HepG2 (cell line): ENCODE measurements around the gene IL5RA. TPM values are rescaled to one million over a fixed set of nuclear protein-coding genes. Genes with fewer than 3 reads are reported as not detected.
A peak's percentile ranks its signal among the peaks of the same experiment; 100 is the strongest.

Source experiments
- ATAC-seq: fragments of 200-7000 bp; cut with Tn5 transposase; 3 replicates; pipeline ENCODE4 v1.9.1; 2020; ENCODE audit warnings: mild to moderate bottlenecking, moderate library complexity
- BruUV-seq: library from RNA; stranded (reverse); fragments of 400-500 nt; replicated peaks from 2 replicates; lab custom pipeline; 2021; lab: Mats Ljungman, UMichigan
- CTCF ChIA-PET: fragments of 300-600 bp; formaldehyde crosslinking; extraction: SDS; loops from one replicate; lab custom pipeline; 2021; ENCODE audit warnings: low total read pairs, inconsistent platforms, low intra/inter-chr PET ratio; lab: Yijun Ruan, JAX
- POLR2A ChIA-PET: fragments of 350-600 bp; sonication (Branson Sonifier 250); formaldehyde crosslinking; loops from one replicate; lab custom pipeline; 2020; ENCODE audit warnings: antibody characterized with exemption, inconsistent platforms; lab: Yijun Ruan, JAX
- DNase-seq: peaks from one replicate; pipeline ENCODE4 v3.0.0-alpha.2; 2015; ENCODE audit warnings: low spot score
- FAIRE-seq: peaks from 3 replicates; lab custom pipeline; 2011; peaks lifted over from hg19 to GRCh38; lab: Jason Lieb, UNC
- H2AFZ ChIP-seq: one replicate; pipeline ENCODE4 v1.6.1; 2011; ENCODE audit warnings: low read length, inconsistent platforms
- H3K27ac ChIP-seq: fragments of 300-600 bp; 3 replicates; pipeline ENCODE4 v1.8.0; 2011; ENCODE audit warnings: mixed run types, mild to moderate bottlenecking, mixed read lengths, low read length, inconsistent platforms; ENCODE audit not compliant: insufficient read depth; ENCODE audit errors: extremely low read length
- H3K27me3 ChIP-seq, 2 experiments: fragments of 200-600 bp in 1 of 2; 2 replicates in 1 of 2; 3 replicates in 1 of 2; pipeline versions ENCODE4 v1.6.0 to v1.8.0; 2011; ENCODE audit warnings: low read length in 2 of 2, mild to moderate bottlenecking in 2 of 2, moderate library complexity in 2 of 2, inconsistent platforms in 1 of 2; ENCODE audit not compliant: insufficient read depth in 2 of 2, control insufficient read depth in 1 of 2
- H3K36me3 ChIP-seq, 2 experiments: fragments of 200-600 bp in 1 of 2; replicated peaks in 1 of 2; 2 replicates in 1 of 2; 3 replicates in 1 of 2; pipeline versions ENCODE4 v1.5.1 to v1.8.0; 2011; ENCODE audit warnings: low read length in 2 of 2, inconsistent platforms in 1 of 2; ENCODE audit not compliant: insufficient read depth in 2 of 2, control insufficient read depth in 1 of 2
- H3K4me1 ChIP-seq: 2 replicates; pipeline ENCODE4 v1.5.1; 2012; ENCODE audit warnings: low read length, inconsistent platforms; ENCODE audit not compliant: insufficient read depth
- H3K4me2 ChIP-seq: 2 replicates; pipeline ENCODE4 v1.6.0; 2011; ENCODE audit warnings: low read depth, low read length, inconsistent platforms
- H3K4me3 ChIP-seq, 3 experiments: fragments of 200-600 bp in 1 of 3; sonication (generic), shearing (Covaris generic) in 1 of 3; replicated peaks in 1 of 3; 2 replicates each; pipeline ENCODE4 v1.5.1; 2011 to 2016; ENCODE audit warnings: low read length in 3 of 3, inconsistent platforms in 2 of 3, low read depth in 2 of 3, mild to moderate bottlenecking in 2 of 3, control low read depth in 1 of 3, mixed read lengths in 1 of 3; ENCODE audit not compliant: insufficient read depth in 1 of 3
- H3K79me2 ChIP-seq: one replicate; pipeline ENCODE4 v1.6.1; 2011; ENCODE audit warnings: low read length, inconsistent platforms; ENCODE audit not compliant: insufficient read depth
- H3K9ac ChIP-seq: 2 replicates; pipeline ENCODE4 v1.6.0; 2011; ENCODE audit warnings: mild to moderate bottlenecking, low read depth, low read length, inconsistent platforms; ENCODE audit not compliant: insufficient read depth
- H3K9me3 ChIP-seq: 2 replicates; pipeline ENCODE4 v1.5.1; 2012; ENCODE audit warnings: mild to moderate bottlenecking, low read length
- H4K20me1 ChIP-seq: 2 replicates; pipeline ENCODE4 v1.6.0; 2011; ENCODE audit warnings: inconsistent platforms, mild to moderate bottlenecking, low read length, moderate library complexity; ENCODE audit not compliant: insufficient read depth
- BRCA1 ChIP-seq: sonication (generic); formaldehyde crosslinking; IDR thresholded peaks from 2 replicates; pipeline ENCODE4 v1.4.0; 2020; ENCODE audit warnings: missing genetic modification reagents
- KDM2A ChIP-seq: sonication (generic); formaldehyde crosslinking; IDR thresholded peaks from 2 replicates; pipeline ENCODE4 v1.4.0; 2020; ENCODE audit warnings: low read depth, missing genetic modification reagents, borderline replicate concordance
- NR2C2 ChIP-seq: sonication (generic); formaldehyde crosslinking; IDR thresholded peaks from 2 replicates; pipeline ENCODE4 v1.4.0; 2020; ENCODE audit warnings: missing genetic modification reagents, mild to moderate bottlenecking, moderate library complexity, borderline replicate concordance
- NR2F1 ChIP-seq, 2 experiments: fragments of 450-650 bp in 1 of 2; formaldehyde crosslinking in 1 of 2; IDR thresholded peaks; 2 replicates each; pipeline versions ENCODE4 v1.5.0 to v1.6.1; 2016 to 2020; ENCODE audit warnings: mild to moderate bottlenecking in 1 of 2, missing compliant biosample characterization in 1 of 2, missing genetic modification reagents in 1 of 2, moderate library complexity in 1 of 2
- NR2F6 ChIP-seq, 2 experiments: IDR thresholded peaks; 2 replicates each; pipeline ENCODE4 v1.6.1; 2016; ENCODE audit warnings: antibody characterized with exemption in 1 of 2, mild to moderate bottlenecking in 1 of 2
- PLRG1 ChIP-seq: fragments of 450-650 bp; conservative IDR thresholded peaks from 2 replicates; pipeline ENCODE4 v1.6.1; 2016
- RBAK ChIP-seq: sonication (generic); formaldehyde crosslinking; IDR thresholded peaks from 2 replicates; pipeline ENCODE4 v1.5.1; 2020; ENCODE audit warnings: mild to moderate bottlenecking, missing genetic modification reagents
- ZNF296 ChIP-seq: sonication (generic); formaldehyde crosslinking; conservative IDR thresholded peaks from 2 replicates; pipeline ENCODE4 v1.5.0; 2020; ENCODE audit warnings: mild to moderate bottlenecking, missing genetic modification reagents
- ZNF317 ChIP-seq: sonication (generic); formaldehyde crosslinking; IDR thresholded peaks from 2 replicates; pipeline ENCODE4 v1.5.0; 2020; ENCODE audit warnings: mild to moderate bottlenecking, missing genetic modification reagents
- ZNF34 ChIP-seq: sonication (generic); formaldehyde crosslinking; IDR thresholded peaks from 2 replicates; pipeline ENCODE4 v1.4.0; 2020; ENCODE audit warnings: mild to moderate bottlenecking, missing genetic modification reagents, borderline replicate concordance
- ZNF784 ChIP-seq: sonication (generic); formaldehyde crosslinking; IDR thresholded peaks from 2 replicates; pipeline ENCODE4 v1.5.1; 2020; ENCODE audit warnings: missing genetic modification reagents, mild to moderate bottlenecking, borderline replicate concordance
- WGBS: methylation state at CpG from one replicate; pipeline ENCODE4 v1.1.6; 2017; ENCODE audit warnings: low lambda C conversion rate; 5-methylcytosine and 5-hydroxymethylcytosine counted together
- in situ Hi-C: cut with HindIII; loops from 2 replicates; pipeline ENCODE4 v1.10.0; 2017; ENCODE audit warnings: low pct_unique_long_range_greater_than_20kb; ENCODE audit not compliant: extremely low pct_ligation_motif_present
- intact Hi-C: fragments of 100-400 bp; cut with micrococcal nuclease; formaldehyde crosslinking; loops from one replicate; pipeline ENCODE4 v1.10.0; 2022; ENCODE audit not compliant: unreplicated experiment
- polyA plus RNA-seq, 8 experiments: library from polyadenylated mRNA; depleted of rRNA in 3 of 8; stranded (reverse) in 7 of 8; unstranded in 1 of 8; fragments of >200 nt; fragmentation: Illumina TruSeq in 4 of 8; extraction: Trizol in 4 of 8; gene quantifications; 2 replicates each; pipeline versions ENCODE4 v1.2.1 to v1.2.3, GENCODE V29; 2011 to 2016; ENCODE audit warnings: low read depth in 4 of 8, missing spikeins in 1 of 8, mixed read lengths in 1 of 8; ENCODE audit not compliant: insufficient read depth in 1 of 8
- total RNA-seq, 5 experiments: library from RNA; depleted of rRNA; stranded (reverse); fragments of >200 nt; fragmentation: Illumina TruSeq; extraction: Trizol; gene quantifications; 2 replicates each; pipeline ENCODE4 v1.2.3, GENCODE V29; 2016; ENCODE audit warnings: low read depth in 1 of 5
- TF ChIP-seq, protein P1 (sequence below): IDR thresholded peaks from 2 replicates; pipeline ENCODE4 v1.6.1; 2016; ENCODE audit warnings: missing genetic modification reagents, missing compliant biosample characterization

Gene IL5RA
- total and polyA plus RNA-seq, 2 of the 13 experiments (the other 11 are each of a cell fraction or from before 2014, with no cell fraction given), result not detected

- no peaks in the 10 kb centered on the region for H3K27me3 ChIP-seq
- H2AFZ ChIP-seq, result no peak overlapping the region
- no peak overlapping the region for H3K4me2 ChIP-seq
- in situ Hi-C loops, result no loop called here
- no peak overlapping the region for H3K27ac ChIP-seq
- intact Hi-C loops, result no loop called here
- TF ChIP-seq KDM2A (no peak), PLRG1 (no peak), ZNF296 (CRISPR knock-in tag) (no peak), BRCA1 (CRISPR knock-in tag) (no peak), NR2F1 (CRISPR knock-in tag; IDR thresholded peaks at IDR 0.05) (no peak), ZNF317 (CRISPR knock-in tag) (no peak), RBAK (CRISPR knock-in tag) (no peak)
- FAIRE-seq, result no peak
- H3K79me2 ChIP-seq, result peaks cover 19% of the 10 kb centered on the region
- H4K20me1 ChIP-seq, result 0 out of 2 replicates have a peak, but pooled peaks cover 3% of the 10 kb centered on the region
- 99% methylated on average over 4 of the region's 4 CpGs for WGBS
- H3K9ac ChIP-seq, result no peak overlapping the region
- H3K4me1 ChIP-seq, result no peaks in the 10 kb centered on the region
- BruUV-seq, result no TSS peak
- no peak for DNase-seq
- H3K9me3 ChIP-seq, result no peaks in the 10 kb centered on the region
- H3K4me3 ChIP-seq, result no peak overlapping the region
- ATAC-seq, result no peak
- peaks cover 5 to 57% of the 10 kb centered on the region in 2 experiments for H3K36me3 ChIP-seq
- ChIA-PET POLR2A (no interaction called here), CTCF (no interaction called here)
Observed at GRCh38 chr3:3134750-3135448, 24.7 kb upstream of the IL5RA start.

DNA sequence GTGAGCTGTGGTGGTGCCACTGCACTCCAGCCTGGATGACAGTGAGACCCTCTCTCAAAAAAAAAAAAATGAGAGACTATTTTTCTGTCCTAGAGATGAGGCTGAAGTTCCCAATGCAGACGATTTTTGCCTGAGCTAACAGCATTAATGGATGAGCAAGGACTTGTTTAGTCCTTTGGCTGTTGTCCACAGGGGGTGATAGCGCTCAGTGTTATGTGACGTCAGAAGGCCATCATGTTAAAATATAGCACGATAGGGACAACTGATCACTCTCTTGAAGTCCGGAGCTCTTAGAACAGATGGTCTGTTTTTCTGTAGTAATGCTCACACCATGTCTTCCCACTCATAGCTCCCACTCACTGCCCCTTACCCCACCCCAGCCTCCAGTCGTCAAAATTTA, 23.3 kb upstream of the IL5RA start:
- no peak overlapping the region for H3K4me3 ChIP-seq
- peaks cover 28% of the 10 kb centered on the region for H3K79me2 ChIP-seq
- 0 out of 2 replicates have a peak, but pooled peaks cover 3% of the 10 kb centered on the region for H4K20me1 ChIP-seq
- H3K36me3 ChIP-seq, result peaks cover 7 to 56% of the 10 kb centered on the region in 2 experiments
- ChIA-PET CTCF (no interaction called here), POLR2A (no interaction called here)
- H3K27ac ChIP-seq, result no peak overlapping the region
- no peak overlapping the region for H3K9ac ChIP-seq
- H3K9me3 ChIP-seq, result no peaks in the 10 kb centered on the region
- TF ChIP-seq, protein P1, sequence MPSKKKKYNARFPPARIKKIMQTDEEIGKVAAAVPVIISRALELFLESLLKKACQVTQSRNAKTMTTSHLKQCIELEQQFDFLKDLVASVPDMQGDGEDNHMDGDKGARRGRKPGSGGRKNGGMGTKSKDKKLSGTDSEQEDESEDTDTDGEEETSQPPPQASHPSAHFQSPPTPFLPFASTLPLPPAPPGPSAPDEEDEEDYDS, result no peak
- TF ChIP-seq NR2C2 (CRISPR knock-in tag) (no peak), ZNF784 (no peak), ZNF34 (CRISPR knock-in tag) (no peak), NR2F6 (IDR thresholded peaks at IDR 0.05) (no peak), NR2F6 (CRISPR knock-in tag; IDR thresholded peaks at IDR 0.05) (no peak)
- BruUV-seq, result no TSS peak
- no peaks in the 10 kb centered on the region for H3K27me3 ChIP-seq
- in situ Hi-C loops (no loop called here), intact Hi-C loops (no loop called here)
- no peak overlapping the region for H3K4me2 ChIP-seq
- FAIRE-seq (no peak), ATAC-seq (peak; percentile 55), DNase-seq (no peak)
- no peak overlapping the region for H2AFZ ChIP-seq
- peaks cover 14% of the 10 kb centered on the region for H3K4me1 ChIP-seq
- WGBS, result 91% methylated on average over 6 of the region's 6 CpGs
